Activated naive CD4-positive, alpha-beta T cell treated with anti-CD3 and anti-CD28 coated beads, Interleukin-2, amount 50 U/mL, for 24 hours (primary cell): Measurements from ENCODE around the gene IPPK.
"Not testable (repeated sequence)": the region's sequence is repeated elsewhere in the genome, so short reads cannot be mapped to it uniquely, and the experiment has no call there.

Source experiments
- H3K27ac Mint-ChIP-seq: one replicate; pipeline ENCODE4 v1.8.0; 2021; ENCODE audit warnings: mild to moderate bottlenecking, mixed read lengths
- H3K27me3 Mint-ChIP-seq: one replicate; pipeline ENCODE4 v1.8.0; 2021; ENCODE audit warnings: mixed read lengths
- H3K36me3 Mint-ChIP-seq: one replicate; pipeline ENCODE4 v1.8.0; 2021; ENCODE audit warnings: mixed read lengths
- H3K4me1 Mint-ChIP-seq: one replicate; pipeline ENCODE4 v1.8.0; 2021; ENCODE audit warnings: mixed read lengths
- H3K4me3 Mint-ChIP-seq: one replicate; pipeline ENCODE4 v1.8.0; 2021; ENCODE audit warnings: mild to moderate bottlenecking, mixed read lengths
- H3K9me3 Mint-ChIP-seq: one replicate; pipeline ENCODE4 v1.8.0; 2021; ENCODE audit warnings: mixed read lengths

Gene IPPK

GRCh38 chr9:92592946-92593861, 76.7 kb downstream of the IPPK start:
- peaks cover 1% of the 10 kb centered on the region for H3K36me3 Mint-ChIP-seq
- H3K4me3 Mint-ChIP-seq, result no peak overlapping the region
- no peaks in the 10 kb centered on the region for H3K9me3 Mint-ChIP-seq
- no peak overlapping the region for H3K27ac Mint-ChIP-seq
- no peaks in the 10 kb centered on the region for H3K27me3 Mint-ChIP-seq
- H3K4me1 Mint-ChIP-seq, result no peaks in the 10 kb centered on the region

GRCh38 chr9:92592537-92592936, 77.4 kb downstream of the IPPK start:
- Mint-ChIP-seq H3K4me1 (no peaks in the 10 kb centered on the region), H3K27ac (no peak overlapping the region), H3K9me3 (no peaks in the 10 kb centered on the region), H3K4me3 (no peak overlapping the region), H3K27me3 (no peaks in the 10 kb centered on the region), H3K36me3 (peaks cover 1% of the 10 kb centered on the region)

- peaks cover 3% of the 10 kb centered on the region for H3K36me3 Mint-ChIP-seq
Measured at GRCh38 chr9:92590377-92590776, 79.6 kb downstream of the IPPK start.

DNA sequence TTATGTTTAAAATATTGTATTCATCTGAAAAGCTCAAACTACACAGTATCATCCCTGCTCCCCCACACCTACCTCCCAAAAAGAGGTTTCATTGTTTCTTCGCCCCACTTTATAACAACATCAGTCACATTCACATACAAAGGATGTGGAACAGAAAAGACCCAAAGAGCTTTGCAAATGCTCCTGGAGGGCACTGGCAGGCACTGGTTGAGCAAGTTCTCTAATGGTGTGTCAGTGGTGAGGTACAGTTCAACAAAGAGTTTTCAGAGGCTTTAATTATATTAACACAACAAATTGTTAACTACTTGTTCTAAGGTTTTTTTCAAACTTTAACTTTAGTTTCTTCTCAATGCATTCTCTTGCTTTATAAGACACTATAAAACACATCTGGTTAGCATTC, 80.0 kb downstream of the IPPK start:
- Mint-ChIP-seq H3K4me3 (no peak overlapping the region), H3K36me3 (peaks cover 3% of the 10 kb centered on the region), H3K27me3 (no peaks in the 10 kb centered on the region), H3K4me1 (no peaks in the 10 kb centered on the region), H3K27ac (no peak overlapping the region), H3K9me3 (no peaks in the 10 kb centered on the region)

More at GRCh38 chr9:92590377-92590776, 79.6 kb downstream of the IPPK start:
- no peaks in the 10 kb centered on the region for H3K9me3 Mint-ChIP-seq
- no peak overlapping the region for H3K4me3 Mint-ChIP-seq
- no peaks in the 10 kb centered on the region for H3K4me1 Mint-ChIP-seq
- H3K27me3 Mint-ChIP-seq, result no peaks in the 10 kb centered on the region
- no peak overlapping the region for H3K27ac Mint-ChIP-seq

DNA sequence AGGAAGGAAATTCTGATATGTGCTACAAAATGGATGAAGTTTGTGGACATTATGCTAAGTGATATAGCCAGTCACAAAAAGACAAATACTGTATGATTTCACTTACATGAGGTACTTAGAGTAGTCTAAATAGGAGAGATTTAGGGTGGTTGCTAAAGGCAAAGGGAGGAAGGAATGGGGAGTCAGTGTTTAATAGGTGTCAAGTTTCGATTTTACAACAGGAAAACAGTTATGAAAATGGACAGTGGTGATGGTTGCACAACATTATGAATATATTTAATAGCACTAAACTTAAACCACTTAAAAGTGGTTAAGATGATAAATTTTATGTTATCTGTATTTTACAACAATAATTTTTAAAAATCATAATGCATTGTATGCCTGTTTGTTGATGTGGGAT, 93.8 kb downstream of the IPPK start:
- no peak overlapping the region for H3K4me3 Mint-ChIP-seq
- H3K27me3 Mint-ChIP-seq, result no peaks in the 10 kb centered on the region
- peaks cover 5% of the 10 kb centered on the region for H3K9me3 Mint-ChIP-seq
- no peaks in the 10 kb centered on the region for H3K4me1 Mint-ChIP-seq
- peaks cover 4% of the 10 kb centered on the region for H3K36me3 Mint-ChIP-seq
- H3K27ac Mint-ChIP-seq, result no peak overlapping the region

- H3K27me3 Mint-ChIP-seq, H3K4me3 Mint-ChIP-seq, H3K4me1 Mint-ChIP-seq, H3K9me3 Mint-ChIP-seq, H3K27ac Mint-ChIP-seq, H3K36me3 Mint-ChIP-seq: not testable (repeated sequence)
Measured at GRCh38 chr9:92573612-92574011, 96.3 kb downstream of the IPPK start.

DNA sequence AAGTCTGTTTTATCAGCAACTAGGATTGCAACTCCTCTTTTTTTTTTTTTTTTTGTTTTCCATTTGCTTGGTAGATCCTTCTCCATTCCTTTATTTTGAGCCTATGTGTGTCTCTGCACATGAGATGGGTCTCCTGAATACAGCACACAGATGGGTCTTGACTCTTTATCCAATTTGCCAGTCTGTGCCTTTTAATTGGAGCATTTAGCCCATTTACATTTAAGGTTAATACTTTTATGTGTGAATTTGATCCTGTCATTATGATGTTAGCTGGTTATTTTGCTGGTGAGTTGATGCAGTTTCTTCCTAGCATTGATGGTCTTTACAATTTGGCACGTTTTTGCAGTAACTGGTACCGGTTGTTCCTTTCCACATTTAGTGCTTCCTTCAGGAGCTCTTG, 98.1 kb downstream of the IPPK start:
- H3K9me3 Mint-ChIP-seq, H3K27me3 Mint-ChIP-seq, H3K4me3 Mint-ChIP-seq: not testable (repeated sequence)

GRCh38 chr9:92564982-92565381, 104.9 kb downstream of the IPPK start:
- Mint-ChIP-seq H3K4me1 (no peaks in the 10 kb centered on the region), H3K36me3 (peaks cover 4% of the 10 kb centered on the region), H3K4me3 (no peak overlapping the region)

More for the DNA sequence above, 98.1 kb downstream of the IPPK start:
- not testable (repeated sequence) for H3K36me3 Mint-ChIP-seq, H3K27ac Mint-ChIP-seq, H3K4me1 Mint-ChIP-seq

GRCh38 chr9:92564504-92564903, 105.4 kb downstream of the IPPK start:
- H3K36me3 Mint-ChIP-seq, result peaks cover 4% of the 10 kb centered on the region
- peaks cover 7% of the 10 kb centered on the region for H3K9me3 Mint-ChIP-seq

More at GRCh38 chr9:92564982-92565381, 104.9 kb downstream of the IPPK start:
- H3K27me3 Mint-ChIP-seq, result no peaks in the 10 kb centered on the region
- H3K9me3 Mint-ChIP-seq, result peaks cover 7% of the 10 kb centered on the region
- no peak overlapping the region for H3K27ac Mint-ChIP-seq

More at GRCh38 chr9:92564504-92564903, 105.4 kb downstream of the IPPK start:
- Mint-ChIP-seq H3K4me1 (no peaks in the 10 kb centered on the region), H3K27me3 (no peaks in the 10 kb centered on the region), H3K27ac (no peak overlapping the region), H3K4me3 (no peak overlapping the region)
